ENCODE measurements around the gene SLC7A11.

DNA sequence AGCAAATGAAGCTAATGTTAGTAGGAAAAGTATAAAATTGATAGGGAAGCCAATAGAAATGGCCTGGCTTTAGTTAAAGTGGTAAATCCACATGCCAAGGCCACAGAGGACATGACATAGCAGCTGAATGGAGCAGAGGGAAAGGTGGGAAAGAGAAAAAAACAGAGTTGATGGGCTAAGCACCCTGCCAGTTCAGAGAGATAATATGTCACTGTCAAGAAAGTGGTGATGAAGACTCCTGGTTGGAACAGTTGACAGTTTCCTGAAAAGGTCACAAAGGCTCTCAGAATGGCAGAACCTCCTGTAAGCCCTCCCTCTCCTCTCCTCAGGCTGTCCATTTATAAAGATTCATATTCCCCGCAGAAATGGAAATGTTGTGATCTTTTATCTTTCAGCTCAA is 48.2 kb downstream of the SLC7A11 start:
- TF ChIP-seq, protein P1, sequence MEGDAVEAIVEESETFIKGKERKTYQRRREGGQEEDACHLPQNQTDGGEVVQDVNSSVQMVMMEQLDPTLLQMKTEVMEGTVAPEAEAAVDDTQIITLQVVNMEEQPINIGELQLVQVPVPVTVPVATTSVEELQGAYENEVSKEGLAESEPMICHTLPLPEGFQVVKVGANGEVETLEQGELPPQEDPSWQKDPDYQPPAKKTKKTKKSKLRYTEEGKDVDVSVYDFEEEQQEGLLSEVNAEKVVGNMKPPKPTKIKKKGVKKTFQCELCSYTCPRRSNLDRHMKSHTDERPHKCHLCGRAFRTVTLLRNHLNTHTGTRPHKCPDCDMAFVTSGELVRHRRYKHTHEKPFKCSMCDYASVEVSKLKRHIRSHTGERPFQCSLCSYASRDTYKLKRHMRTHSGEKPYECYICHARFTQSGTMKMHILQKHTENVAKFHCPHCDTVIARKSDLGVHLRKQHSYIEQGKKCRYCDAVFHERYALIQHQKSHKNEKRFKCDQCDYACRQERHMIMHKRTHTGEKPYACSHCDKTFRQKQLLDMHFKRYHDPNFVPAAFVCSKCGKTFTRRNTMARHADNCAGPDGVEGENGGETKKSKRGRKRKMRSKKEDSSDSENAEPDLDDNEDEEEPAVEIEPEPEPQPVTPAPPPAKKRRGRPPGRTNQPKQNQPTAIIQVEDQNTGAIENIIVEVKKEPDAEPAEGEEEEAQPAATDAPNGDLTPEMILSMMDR (IDR thresholded peaks at IDR 0.05) = no peak
- no peak for TF ChIP-seq POLR2A (IDR thresholded peaks at IDR 0.05)

All from body of pancreas (tissue), 4 donors.